Activated gamma-delta T cell treated with Interleukin-2 at 50 U/mL for 16 hours (primary cell): Measurements from ENCODE around the gene RAI14.
"Not testable (repeated sequence)": the region's sequence is repeated elsewhere in the genome, so short reads cannot be mapped to it uniquely, and the experiment has no call there.

ENCODE experiments used
- DNase-seq: peaks from one replicate; pipeline ENCODE4 v3.0.0-alpha.2; 2020

The RAI14 gene

DNA sequence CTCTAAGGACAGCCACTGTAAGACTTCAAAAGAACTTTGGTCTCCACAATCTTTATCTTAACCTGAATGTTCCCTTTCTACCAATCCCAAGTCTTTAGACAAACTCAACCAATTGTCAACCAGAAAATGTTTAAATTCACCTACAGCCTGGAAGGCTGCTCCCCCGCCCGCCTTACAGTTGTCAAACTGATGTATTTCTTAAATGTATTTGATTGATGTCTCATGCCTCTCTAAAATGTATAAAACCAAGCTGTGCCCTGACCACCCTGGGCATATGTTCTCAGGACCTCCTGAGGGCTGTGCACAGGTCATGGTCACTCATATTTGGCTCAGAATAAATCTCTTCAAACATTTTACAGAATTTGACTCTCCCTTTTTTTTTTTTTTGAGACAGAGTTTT is 45.3 kb downstream of the RAI14 start:
- DNase-seq: not testable (repeated sequence)

DNA sequence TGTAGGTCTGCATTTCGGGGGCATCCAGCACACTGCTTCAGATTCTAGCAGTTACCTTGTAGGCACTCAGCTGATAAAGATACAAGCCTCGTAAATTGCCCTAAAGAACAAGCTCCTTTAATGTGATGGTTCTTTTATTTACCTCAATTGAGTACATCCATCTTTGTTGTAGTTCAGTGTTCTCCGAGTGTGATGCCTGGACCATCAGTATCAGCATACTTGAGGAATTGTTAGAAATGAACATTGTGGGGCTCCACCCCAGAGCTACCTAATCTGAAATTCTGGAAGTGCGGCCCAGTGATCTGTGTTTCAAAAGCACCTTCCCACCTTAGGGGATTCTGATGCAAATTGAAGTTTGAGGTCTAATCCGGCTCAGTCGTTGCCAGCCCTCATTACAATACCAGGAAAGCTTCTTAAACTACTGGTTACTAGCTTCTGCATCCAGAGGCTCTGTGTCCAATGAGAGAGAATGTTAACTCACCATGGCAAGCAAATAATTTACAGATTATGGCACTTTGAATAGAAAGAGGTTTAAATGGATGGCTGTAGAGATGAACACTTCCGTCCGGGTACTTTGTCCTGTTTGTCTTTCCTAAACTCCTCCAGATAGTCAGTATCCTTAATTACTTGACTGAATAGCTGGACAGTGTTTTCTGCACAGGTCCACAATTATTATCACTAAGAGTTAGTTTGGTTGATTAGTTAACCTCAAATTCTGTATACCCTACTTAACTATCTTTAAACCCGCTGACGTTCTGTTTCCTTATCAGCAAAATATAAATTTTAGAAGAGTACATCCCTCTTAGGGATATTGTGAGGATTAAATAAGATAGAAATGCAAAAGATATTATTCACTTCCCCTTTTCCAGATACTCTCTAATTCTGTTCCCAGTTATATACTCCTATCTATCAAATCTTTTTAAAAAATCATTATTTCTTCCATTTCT is 47.9 kb downstream of the RAI14 start:
- no peak for DNase-seq

DNA sequence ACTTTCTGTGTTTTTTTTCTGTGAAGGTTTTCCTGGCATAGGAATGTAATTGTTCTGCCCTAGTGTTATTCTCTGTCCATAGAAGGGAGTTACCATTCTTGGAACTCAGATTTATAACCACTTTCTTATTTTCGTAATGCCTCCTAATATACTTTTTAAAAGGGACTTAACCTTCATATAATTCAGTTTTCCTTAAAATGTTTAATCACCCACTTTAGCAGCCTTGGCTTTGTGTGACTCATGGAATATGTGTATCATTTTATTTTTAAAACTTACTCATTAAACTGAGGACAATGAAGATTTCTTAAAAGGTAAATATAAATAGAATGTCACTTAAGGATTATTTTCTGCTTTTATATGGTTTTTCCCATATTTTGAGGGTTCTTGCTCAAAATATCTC is 50.0 kb downstream of the RAI14 start:
- DNase-seq: no peak

- DNase-seq: no peak
Observed at GRCh38 chr5:34707451-34708107, 51.5 kb downstream of the RAI14 start.

GRCh38 chr5:34708777-34709176 is 52.6 kb downstream of the RAI14 start:
- DNase-seq: no peak

DNA sequence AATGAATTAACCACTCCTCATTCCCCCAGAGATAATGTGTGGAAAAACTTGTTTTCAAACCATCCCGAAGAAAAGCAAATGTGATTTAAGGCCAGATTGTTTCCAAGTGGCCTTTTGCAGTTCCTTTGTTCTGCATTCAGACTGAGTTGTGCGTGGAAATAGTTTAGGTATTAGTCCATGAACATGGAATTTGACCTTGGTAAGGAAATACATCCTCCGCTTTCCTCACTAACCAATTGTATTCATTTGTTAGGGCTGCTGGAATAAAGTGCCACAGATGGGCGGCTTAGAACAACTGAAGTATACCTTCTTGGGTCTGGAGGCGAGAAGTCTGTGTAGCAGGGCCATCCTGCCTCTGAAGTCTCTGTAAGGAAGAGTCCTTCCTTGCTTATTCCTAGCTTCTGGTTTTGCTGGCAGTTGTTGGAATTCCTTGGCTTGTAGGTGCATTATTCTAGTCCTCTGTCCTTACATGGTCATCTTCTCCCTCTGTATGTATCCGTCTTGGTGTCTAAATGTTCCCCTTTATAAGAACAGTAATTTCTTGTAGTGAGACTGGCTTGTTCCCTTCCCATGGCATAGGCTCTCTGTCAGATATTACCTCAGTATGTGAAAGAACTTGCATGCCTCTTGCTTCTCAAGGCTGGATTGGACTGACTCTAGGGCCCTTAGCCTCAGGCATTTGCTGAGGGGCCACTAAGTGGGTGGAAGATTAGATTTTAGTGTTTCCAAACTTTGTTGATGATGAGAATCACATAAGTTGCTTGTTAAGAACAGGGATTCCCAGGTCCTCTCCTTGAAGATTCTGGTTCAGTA is 53.9 kb downstream of the RAI14 start:
- DNase-seq: no peak

- DNase-seq: no peak
Observed at GRCh38 chr5:34712565-34712964, 56.4 kb downstream of the RAI14 start.

DNA sequence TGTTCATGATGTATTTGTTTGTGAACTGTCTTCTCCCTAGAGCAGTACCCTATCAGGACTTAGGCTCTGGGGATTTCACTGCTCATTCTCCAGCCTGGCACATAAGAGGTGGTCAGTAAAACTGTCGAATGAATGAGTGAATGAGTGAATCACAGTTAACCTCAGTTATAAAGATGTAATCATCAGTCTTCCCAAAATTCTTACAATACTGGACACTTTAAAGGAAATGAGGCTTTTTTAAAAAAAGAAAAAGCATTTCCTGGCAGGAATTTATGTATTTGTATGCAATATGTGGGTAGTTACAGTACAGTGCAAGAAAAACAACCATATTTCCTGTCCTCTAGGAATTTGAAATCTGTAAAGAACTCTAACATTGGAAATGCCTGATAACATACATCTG is 59.6 kb downstream of the RAI14 start:
- DNase-seq: no peak

DNA sequence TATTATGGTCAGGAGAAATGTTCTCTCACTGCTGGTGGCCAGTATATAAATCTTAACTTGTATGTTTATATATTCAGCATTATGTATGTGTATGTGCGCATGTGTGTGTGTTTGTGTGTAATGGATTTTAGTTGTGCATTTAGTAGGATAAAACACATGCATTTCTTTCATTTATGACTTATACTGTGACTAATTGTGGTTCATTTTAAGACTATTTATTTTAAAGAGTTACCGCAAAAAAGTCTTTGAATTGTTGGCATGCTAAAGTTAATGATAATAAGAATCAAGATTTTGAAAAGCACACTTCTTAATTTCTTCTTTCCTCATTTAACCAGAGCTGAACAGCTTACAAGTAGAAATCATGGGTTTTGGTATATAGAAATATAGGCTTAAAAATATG is 60.9 kb downstream of the RAI14 start:
- no peak for DNase-seq

DNA sequence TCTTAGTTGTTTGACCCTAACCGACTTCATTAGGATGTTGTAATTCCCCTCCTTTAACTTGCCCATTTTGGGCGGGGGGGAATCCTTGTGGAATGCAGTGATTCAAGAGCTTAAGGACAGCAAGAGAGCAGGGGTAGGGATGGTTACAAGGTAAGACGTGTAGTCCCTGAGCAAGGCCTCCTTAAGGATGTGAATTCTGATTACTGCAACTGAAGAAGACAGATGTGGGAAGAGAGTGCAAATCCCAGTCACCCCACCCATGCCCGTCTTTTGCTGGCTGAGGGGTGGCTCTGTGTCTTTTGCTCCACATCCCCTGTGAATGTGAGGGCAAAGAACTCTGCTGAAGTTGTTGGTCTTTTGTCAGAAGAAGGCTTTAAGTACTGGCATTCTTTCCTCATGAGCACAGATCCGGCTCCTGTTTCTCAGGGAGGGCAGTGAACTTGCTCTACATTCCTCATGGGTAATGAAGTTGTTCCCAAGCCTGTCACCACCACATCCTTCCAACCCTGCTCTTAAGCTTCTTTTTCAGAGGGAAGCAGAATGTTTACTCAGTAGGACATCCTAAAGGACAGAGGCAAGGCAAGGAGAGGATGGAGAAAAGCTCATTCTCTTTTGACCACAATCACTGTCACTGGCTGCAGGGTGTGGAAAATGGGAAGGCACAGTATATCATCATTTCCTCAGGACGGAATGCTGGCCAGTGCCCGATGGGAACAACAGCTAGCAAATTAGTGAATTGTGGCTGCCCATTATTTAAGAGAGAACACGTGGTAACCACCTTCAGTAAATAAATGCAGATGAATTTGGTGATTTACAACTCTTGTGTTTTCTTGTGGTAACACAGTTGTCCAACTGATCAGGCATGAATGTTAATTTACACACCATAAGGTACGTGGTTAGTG is 61.5 kb downstream of the RAI14 start:
- DNase-seq: no peak

DNA sequence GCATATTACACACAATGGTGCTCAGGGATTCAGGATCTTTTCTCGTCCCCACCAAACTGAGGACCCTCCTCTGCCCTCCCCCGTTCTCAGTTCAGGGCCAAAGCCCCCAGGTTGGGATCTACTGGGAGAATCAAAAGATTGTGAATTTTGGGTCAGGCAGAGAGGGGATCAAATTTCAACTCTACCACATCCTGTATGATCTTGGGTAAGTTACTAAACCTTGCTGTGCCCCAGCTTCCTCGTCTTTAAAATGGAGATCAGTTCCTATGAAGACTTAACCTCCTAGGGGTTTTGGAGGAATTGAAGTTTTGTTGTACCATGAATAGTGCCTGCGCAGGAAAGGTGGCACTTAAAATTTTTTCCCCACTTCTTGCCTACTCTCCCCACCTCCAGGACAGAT is 62.4 kb downstream of the RAI14 start:
- DNase-seq: no peak

GRCh38 chr5:34719029-34719428 is 62.9 kb downstream of the RAI14 start:
- no peak for DNase-seq

DNA sequence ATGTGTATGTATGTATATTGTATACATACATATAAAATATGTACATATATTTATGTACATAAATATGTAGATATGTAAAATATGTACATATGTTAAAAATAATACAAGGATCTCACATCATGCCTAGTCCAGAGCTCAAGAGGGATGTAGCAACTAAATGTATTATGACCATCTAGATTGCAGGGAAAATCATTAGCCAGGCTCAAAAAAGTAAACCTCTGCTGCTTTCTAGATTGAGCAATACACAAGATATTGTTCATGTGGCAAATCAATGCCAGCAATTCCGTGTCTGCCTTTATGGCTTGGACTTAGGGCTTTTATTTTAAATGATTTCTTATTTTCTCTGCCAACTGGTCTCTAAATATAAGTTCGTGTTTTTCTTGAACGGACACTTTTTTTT is 65.2 kb downstream of the RAI14 start:
- no peak for DNase-seq

DNA sequence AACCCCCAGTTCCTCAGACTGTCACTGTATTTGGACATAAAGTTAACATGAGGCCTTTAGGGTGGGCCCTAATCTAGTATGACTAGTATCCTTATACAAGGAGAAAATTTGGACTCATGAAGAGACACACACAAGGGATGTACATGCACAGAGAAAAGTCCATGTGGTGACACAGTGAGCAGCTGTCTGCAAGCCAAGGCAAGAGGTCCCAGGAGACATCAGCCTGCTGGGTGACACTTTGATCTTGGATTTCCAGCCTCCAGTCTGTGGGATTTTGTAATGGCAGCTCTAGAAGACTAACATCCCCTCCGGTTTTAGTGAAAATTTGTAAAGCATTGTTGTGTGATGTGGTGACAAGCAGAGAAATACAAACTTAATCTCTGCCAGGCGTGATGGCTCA is 66.1 kb downstream of the RAI14 start:
- DNase-seq: no peak

DNA sequence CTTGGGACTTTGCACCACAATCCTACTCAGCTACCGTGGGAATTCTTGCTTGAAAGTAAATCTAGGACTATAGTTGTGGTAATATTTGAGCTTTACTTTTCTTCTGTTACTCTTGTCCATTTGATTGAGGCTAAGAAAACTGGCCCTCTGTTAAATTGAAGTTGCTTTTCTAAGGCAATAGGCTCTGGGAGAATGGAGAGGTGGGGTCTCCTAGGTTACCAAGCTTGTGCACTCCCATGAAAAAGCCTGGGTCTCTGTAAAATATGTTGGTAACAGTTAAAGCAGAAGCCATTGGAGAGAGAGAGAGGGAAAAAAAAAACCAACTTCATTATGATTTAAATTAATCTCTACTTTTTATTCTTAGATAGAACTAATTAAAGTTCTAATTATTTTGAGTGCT is 68.6 kb downstream of the RAI14 start:
- no peak for DNase-seq

- DNase-seq: not testable (repeated sequence)
Observed at GRCh38 chr5:34727166-34727749, 71.1 kb downstream of the RAI14 start.

DNA sequence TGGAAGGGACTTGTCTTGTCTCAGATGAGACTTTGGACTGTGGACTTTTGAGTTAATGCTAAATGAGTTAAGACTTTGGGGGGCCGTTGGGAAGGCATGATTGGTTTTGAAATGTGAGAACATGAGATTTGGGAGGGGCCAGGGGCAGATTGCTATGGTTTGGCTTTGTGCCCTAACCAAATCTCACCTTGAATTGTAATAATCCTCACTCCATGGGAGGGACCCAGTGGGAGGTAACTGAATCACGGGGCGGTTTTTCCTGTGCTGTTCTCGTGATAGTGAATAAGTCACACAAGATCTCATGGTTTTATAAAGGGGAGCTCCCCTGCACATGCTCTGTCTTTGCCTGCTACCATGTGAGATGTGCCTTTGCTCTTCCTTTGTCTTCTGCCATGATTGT is 72.1 kb downstream of the RAI14 start:
- DNase-seq: no peak

DNA sequence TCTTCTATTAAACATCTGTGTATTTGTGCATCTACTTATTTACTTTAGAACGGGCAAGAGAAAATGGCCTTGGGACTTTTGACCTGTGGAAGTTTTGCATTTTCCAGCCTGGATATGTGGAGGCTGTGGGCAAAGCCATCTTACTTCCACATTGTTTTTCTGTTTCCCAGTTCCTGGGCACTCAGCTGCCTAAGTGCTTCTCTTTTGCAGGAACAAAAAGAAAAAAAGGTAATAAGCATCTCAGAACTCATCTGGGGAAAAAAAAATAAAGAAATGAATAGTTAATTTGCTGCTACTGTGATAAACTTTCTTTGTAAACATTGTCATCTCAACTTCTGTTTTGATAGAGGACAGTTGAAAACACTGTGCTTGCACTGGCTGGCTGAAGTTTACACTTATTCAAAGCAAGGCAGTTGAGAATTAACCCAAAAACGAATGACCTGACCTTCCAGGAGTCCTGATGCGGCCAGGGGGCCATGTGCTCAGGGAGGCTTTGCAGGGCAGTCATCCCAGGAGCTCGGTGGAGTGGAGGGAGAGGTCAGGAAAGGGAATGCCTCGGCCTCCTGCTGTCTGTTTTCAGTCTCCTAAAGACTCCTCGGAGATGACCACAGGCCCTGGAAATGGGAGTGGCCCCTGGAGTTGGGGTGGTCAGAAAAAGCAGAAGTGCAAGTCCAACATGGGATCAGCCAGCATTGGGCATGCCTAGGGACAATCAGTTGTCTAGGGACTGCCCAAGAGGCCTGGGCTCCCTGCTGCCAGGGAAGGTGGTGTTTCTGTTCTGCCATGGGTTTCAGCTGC is 75.5 kb downstream of the RAI14 start:
- DNase-seq: no peak

- no peak for DNase-seq
Observed at GRCh38 chr5:34734326-34734725, 78.2 kb downstream of the RAI14 start.

DNA sequence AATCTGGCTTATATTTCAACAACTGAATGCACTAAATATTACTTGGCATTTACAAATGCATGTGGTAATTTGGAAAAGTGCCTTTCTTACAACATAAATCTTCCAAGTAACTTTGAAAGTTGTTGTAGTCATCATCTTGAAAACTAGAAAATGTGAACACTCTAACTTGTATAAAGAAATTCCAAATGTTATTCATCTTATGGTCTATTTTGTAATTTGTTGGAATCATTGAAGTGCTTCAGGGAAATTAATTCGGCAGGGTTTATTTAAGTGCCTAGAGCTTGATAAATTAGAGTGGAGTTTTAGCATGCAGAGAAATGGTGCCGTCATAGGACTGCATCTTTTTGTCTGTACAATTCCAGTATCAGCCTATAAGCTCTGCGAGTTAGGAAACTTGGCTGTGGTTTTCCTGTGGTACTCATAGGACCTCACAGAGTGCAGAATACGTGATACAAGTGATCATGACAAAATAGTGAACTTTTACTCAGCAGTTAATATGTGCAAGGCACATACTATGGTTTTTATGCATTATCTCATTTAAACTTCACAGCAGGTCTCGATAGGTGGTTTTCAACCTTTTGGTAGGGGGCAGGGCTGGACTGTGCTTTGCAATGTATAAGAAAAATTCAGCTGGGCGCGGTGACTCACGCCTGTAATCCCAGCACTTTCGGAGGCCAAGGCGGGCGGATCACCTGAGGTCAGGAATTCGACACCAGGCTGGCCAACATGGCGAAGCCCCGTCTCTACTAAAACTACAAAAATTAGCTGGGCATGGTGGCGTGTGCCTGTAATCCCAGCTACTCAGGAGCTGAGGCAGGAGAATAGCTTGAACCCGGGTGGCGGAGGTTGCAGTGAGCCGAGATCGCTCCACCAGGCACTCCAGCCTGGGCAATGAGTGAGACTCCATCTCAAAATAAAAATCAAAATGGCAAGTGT is 79.6 kb downstream of the RAI14 start:
- no peak for DNase-seq
